Right cardiac atrium (tissue), 5 donors: ENCODE measurements around the gene IGF2BP2. TPM values are rescaled to one million over a fixed set of nuclear protein-coding genes. Genes with fewer than 3 reads are reported as not detected.
"Not testable (repeated sequence)": the region's sequence is repeated elsewhere in the genome, so short reads cannot be mapped to it uniquely, and the experiment has no call there.

Experiments
- ATAC-seq, 2 donors: fragments of 200-7000 bp; cut with Tn5 transposase; one replicate each; pipeline versions ENCODE4 v1.8.0 to v1.9.1; 2020; ENCODE audit warnings: moderate library complexity in 2 of 2, mild to moderate bottlenecking in 1 of 2
- DNase-seq, 3 donors: peaks; one replicate each; pipeline ENCODE4 v3.0.0-alpha.2; 2020
- H3K27ac ChIP-seq: one replicate; pipeline ENCODE4 v1.5.1; 2013; ENCODE audit warnings: mild to moderate bottlenecking, low read length, control low read depth, moderate library complexity
- H3K27me3 ChIP-seq: one replicate; pipeline ENCODE4 v1.6.1; 2013; ENCODE audit not compliant: control insufficient read depth, insufficient read depth
- H3K4me1 ChIP-seq: one replicate; pipeline ENCODE4 v1.6.1; 2013; ENCODE audit warnings: low read length; ENCODE audit not compliant: control insufficient read depth, insufficient read depth
- H3K4me3 ChIP-seq: one replicate; pipeline ENCODE4 v1.5.1; 2013; ENCODE audit warnings: low read length, control low read depth
- H3K9me3 ChIP-seq: one replicate; pipeline ENCODE4 v1.6.1; 2013; ENCODE audit warnings: low read length; ENCODE audit not compliant: control insufficient read depth
- WGBS: extraction: QIAGEN DNeasy Blood & Tissue Kit; methylation state at CpG from one replicate; pipeline ENCODE4 v1.1.7; 2013; 5-methylcytosine and 5-hydroxymethylcytosine counted together
- intact Hi-C, 4 donors: fragments of 100-400 bp; cut with DNase I; formaldehyde crosslinking; loops; one replicate each; pipeline versions ENCODE4 v1.11.0 to v1.14.0; 2022 to 2023
- polyA plus RNA-seq: library from polyadenylated mRNA; stranded (reverse); fragments of 200-250 nt; gene quantifications from one replicate; pipeline ENCODE4 v1.2.3, GENCODE V29; 2013
- total RNA-seq, 4 donors: library from RNA; stranded (reverse); fragmentation: NEBNext Ultra II Directional; extraction: Animal tissue kit (Norgen Biotek cat#: 25700); gene quantifications; one replicate each; pipeline ENCODE4 v1.2.1, GENCODE V29; 2021
- donor health status: healthy with polysubstance abuse.
- donor health status: DM: no; HTN: yes; CAD: no.
- donor health status: DM: no; HTN: no; CAD: no.
- donor health status: DM: no; HTN: yes; CAD: no; lungs with severe emphysema.
- donor health status: DM: yes; HTN: yes; CAD: no.

Gene IGF2BP2
- total and polyA plus RNA-seq, 5 donors = 7.7 to 18.0 (median 14.6) TPM

GRCh38 chr3:185685231-185686035 lies 139.4 kb downstream of the IGF2BP2 start:
- H3K4me3 ChIP-seq = no peak overlapping the region
- no peaks in the 10 kb centered on the region for H3K4me1 ChIP-seq
- no peak for DNase-seq
- 92% methylated on average over 9 of the region's 9 CpGs for WGBS
- no peak overlapping the region for H3K27ac ChIP-seq
- no peaks in the 10 kb centered on the region for H3K27me3 ChIP-seq
- ATAC-seq = no peak
- intact Hi-C loops = no loop called here
- H3K9me3 ChIP-seq = no peaks in the 10 kb centered on the region

GRCh38 chr3:185680231-185680630 lies 144.6 kb downstream of the IGF2BP2 start:
- no peak for ATAC-seq
- WGBS = 66% methylated on average over 4 of the region's 4 CpGs
- intact Hi-C loops = no loop called here

GRCh38 chr3:185678027-185678426 lies 146.8 kb downstream of the IGF2BP2 start:
- intact Hi-C loops = loop anchor here in 1 of 4 donors (5.0 kb wide), 1 partner anchor 89 kb away; no protein-coding TSS in a partner anchor

More at GRCh38 chr3:185680231-185680630, 144.6 kb downstream of the IGF2BP2 start:
- DNase-seq = no peak
- H3K9me3 ChIP-seq = no peaks in the 10 kb centered on the region
- H3K27ac ChIP-seq = no peak overlapping the region
- H3K4me1 ChIP-seq = no peaks in the 10 kb centered on the region
- no peak overlapping the region for H3K4me3 ChIP-seq
- H3K27me3 ChIP-seq = no peaks in the 10 kb centered on the region

GRCh38 chr3:185677146-185677829 lies 147.6 kb downstream of the IGF2BP2 start:
- WGBS = 100% methylated on average over 1 of the region's 1 CpG

More at GRCh38 chr3:185678027-185678426, 146.8 kb downstream of the IGF2BP2 start:
- DNase-seq (no peak), ATAC-seq (no peak)
- WGBS = 97% methylated on average over 1 of the region's 1 CpG
- Histone ChIP-seq H3K4me1 (no peaks in the 10 kb centered on the region), H3K9me3 (no peaks in the 10 kb centered on the region), H3K4me3 (no peak overlapping the region), H3K27ac (no peak overlapping the region), H3K27me3 (no peaks in the 10 kb centered on the region)

GRCh38 chr3:185667574-185667973 lies 157.3 kb downstream of the IGF2BP2 start:
- Histone ChIP-seq H3K27me3 (no peaks in the 10 kb centered on the region), H3K4me1 (no peaks in the 10 kb centered on the region), H3K27ac (no peak overlapping the region), H3K4me3 (no peak overlapping the region), H3K9me3 (no peaks in the 10 kb centered on the region)
- intact Hi-C loops = loop anchor here in 1 of 4 donors (10.0 kb wide), 1 partner anchor 97 kb away; no protein-coding TSS in a partner anchor
- DNase-seq (no peak), ATAC-seq (no peak)
- WGBS = 97% methylated on average over 4 of the region's 4 CpGs

More at GRCh38 chr3:185677146-185677829, 147.6 kb downstream of the IGF2BP2 start:
- intact Hi-C loops = loop anchor here in 1 of 4 donors (5.0 kb wide), 1 partner anchor 90 kb away; no protein-coding TSS in a partner anchor
- H3K27me3 ChIP-seq = no peaks in the 10 kb centered on the region
- DNase-seq = no peak
- H3K9me3 ChIP-seq = no peaks in the 10 kb centered on the region
- H3K4me3 ChIP-seq = no peak overlapping the region
- no peaks in the 10 kb centered on the region for H3K4me1 ChIP-seq
- H3K27ac ChIP-seq = no peak overlapping the region
- peak in 1 of 2 donors; percentile 42 for ATAC-seq

- ATAC-seq (no peak), DNase-seq (no peak)
- Histone ChIP-seq H3K27me3 (no peaks in the 10 kb centered on the region), H3K9me3 (no peaks in the 10 kb centered on the region), H3K4me1 (peaks cover 4% of the 10 kb centered on the region), H3K27ac (no peak overlapping the region), H3K4me3 (no peak overlapping the region)
- 96% methylated on average over 5 of the region's 5 CpGs for WGBS
- intact Hi-C loops = loop anchor here in 1 of 4 donors (10.0 kb wide), 1 partner anchor 101 kb away; no protein-coding TSS in a partner anchor
Measured at GRCh38 chr3:185663929-185664328, 160.9 kb downstream of the IGF2BP2 start.

GRCh38 chr3:185661772-185662171 lies 163.1 kb downstream of the IGF2BP2 start:
- Histone ChIP-seq H3K27me3 (no peaks in the 10 kb centered on the region), H3K27ac (no peak overlapping the region), H3K9me3 (no peaks in the 10 kb centered on the region), H3K4me1 (peaks cover 8% of the 10 kb centered on the region), H3K4me3 (no peak overlapping the region)
- ATAC-seq (no peak), DNase-seq (no peak)
- WGBS = 84% methylated on average over 4 of the region's 4 CpGs
- intact Hi-C loops = loop anchor here in 1 of 4 donors (10.0 kb wide), 1 partner anchor 103 kb away; no protein-coding TSS in a partner anchor

- H3K9me3 ChIP-seq, H3K4me1 ChIP-seq, H3K4me3 ChIP-seq, DNase-seq, ATAC-seq, H3K27me3 ChIP-seq, H3K27ac ChIP-seq: not testable (repeated sequence)
- WGBS = 94% methylated on average over 10 of the region's 10 CpGs
- intact Hi-C loops = loop anchor here in 1 of 4 donors (10.0 kb wide), 1 partner anchor 104 kb away; no protein-coding TSS in a partner anchor
Measured at GRCh38 chr3:185661296-185661695, 163.5 kb downstream of the IGF2BP2 start.

- Histone ChIP-seq H3K9me3 (no peaks in the 10 kb centered on the region), H3K27me3 (no peaks in the 10 kb centered on the region), H3K4me1 (peaks cover 13% of the 10 kb centered on the region), H3K4me3 (no peak overlapping the region), H3K27ac (peak overlapping the region; percentile 24)
- peak; percentile 65 to 92 (median 86) for DNase-seq
- intact Hi-C loops = loop anchor here in 1 of 4 donors (10.0 kb wide), 1 partner anchor 105 kb away; no protein-coding TSS in a partner anchor
- 42% methylated on average over 18 of the region's 18 CpGs for WGBS
- peak; percentile 66 to 78 for ATAC-seq
Measured at GRCh38 chr3:185659942-185660921, 164.6 kb downstream of the IGF2BP2 start.

GRCh38 chr3:185658943-185659342 lies 165.9 kb downstream of the IGF2BP2 start:
- no peak overlapping the region for H3K4me3 ChIP-seq
- no peaks in the 10 kb centered on the region for H3K27me3 ChIP-seq
- no peak for ATAC-seq
- 78% methylated on average over 1 of the region's 1 CpG for WGBS
- DNase-seq = no peak
- no peak overlapping the region for H3K27ac ChIP-seq
- intact Hi-C loops = no loop called here
- H3K9me3 ChIP-seq = no peaks in the 10 kb centered on the region
- peaks cover 13% of the 10 kb centered on the region for H3K4me1 ChIP-seq
